PFSK-1 (cell line): ENCODE data around the gene DPEP1.

Source experiments
- FOXP2 ChIP-seq: optimal IDR thresholded peaks from 2 replicates; pipeline ENCODE3; 2011; ENCODE audit warnings: borderline replicate concordance, control low read depth, inconsistent platforms; ENCODE audit not compliant: insufficient read depth; ENCODE audit errors: extremely low read length, extremely low read depth
- POLR2AphosphoS5 ChIP-seq: IDR thresholded peaks from 2 replicates; pipeline ENCODE4 v1.6.1; 2012; ENCODE audit warnings: low read depth, mild to moderate bottlenecking, control low read depth, low read length, moderate library complexity
- SIN3A ChIP-seq: IDR thresholded peaks from 2 replicates; pipeline ENCODE4 v1.6.1; 2012; ENCODE audit warnings: mild to moderate bottlenecking, low read length, moderate library complexity, borderline replicate concordance; ENCODE audit not compliant: insufficient read depth
- TAF1 ChIP-seq: IDR thresholded peaks from 2 replicates; pipeline ENCODE4 v1.6.1; 2012; ENCODE audit warnings: low read length, control low read depth, borderline replicate concordance; ENCODE audit not compliant: insufficient read depth
- TF ChIP-seq, protein P1 (sequence below), 2 experiments: IDR thresholded peaks; 2 replicates each; pipeline versions ENCODE4 v1.6.1 to v1.8.0; 2011 to 2012; ENCODE audit warnings: low read depth in 2 of 2, low read length in 2 of 2, control low read depth in 1 of 2, inconsistent platforms in 1 of 2, mild to moderate bottlenecking in 1 of 2, moderate library complexity in 1 of 2; ENCODE audit not compliant: insufficient read depth in 1 of 2

Gene DPEP1

DNA sequence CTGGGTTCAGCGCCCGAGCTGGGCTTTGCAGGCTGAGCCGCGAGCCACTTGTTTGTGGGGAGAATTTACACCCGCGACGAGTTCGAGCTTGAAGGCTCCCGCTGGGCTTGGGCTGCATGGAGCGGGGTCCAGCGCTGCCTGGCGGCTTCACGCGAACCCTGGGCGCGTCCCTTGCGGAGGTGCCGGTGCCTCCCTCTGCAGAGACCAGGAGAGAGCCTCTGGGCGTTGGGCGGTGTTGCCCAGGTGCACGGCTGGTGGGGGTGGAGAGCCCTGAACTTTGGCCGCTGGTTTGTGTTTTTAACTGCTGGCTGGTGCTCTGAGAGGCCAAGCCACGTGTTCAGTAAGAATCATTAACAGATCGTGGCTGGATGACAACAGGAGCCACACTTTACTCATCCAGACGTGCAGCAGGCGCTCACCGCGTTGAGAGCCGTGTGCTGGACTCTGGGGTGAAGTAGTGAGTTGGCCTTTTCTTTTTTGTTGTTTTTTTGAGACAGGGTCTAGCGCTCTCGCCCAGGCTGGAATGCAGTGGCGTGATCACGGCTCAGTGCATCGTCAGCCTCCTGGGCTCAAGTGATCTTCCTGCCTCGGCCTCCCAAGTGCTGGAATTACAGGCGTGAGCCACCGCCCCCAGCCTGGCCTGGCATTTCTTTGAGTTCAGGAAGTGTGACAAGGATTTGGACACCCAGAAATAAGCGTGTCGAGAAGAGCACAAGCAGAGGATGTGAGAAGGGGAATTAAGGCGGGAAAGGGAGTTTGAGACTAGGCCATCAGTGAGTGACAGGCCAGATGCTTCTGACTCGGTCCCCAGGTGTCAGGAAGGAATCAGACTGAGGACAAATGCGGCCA is 73.9 kb downstream of the DPEP1 start:
- TF ChIP-seq, protein P1, sequence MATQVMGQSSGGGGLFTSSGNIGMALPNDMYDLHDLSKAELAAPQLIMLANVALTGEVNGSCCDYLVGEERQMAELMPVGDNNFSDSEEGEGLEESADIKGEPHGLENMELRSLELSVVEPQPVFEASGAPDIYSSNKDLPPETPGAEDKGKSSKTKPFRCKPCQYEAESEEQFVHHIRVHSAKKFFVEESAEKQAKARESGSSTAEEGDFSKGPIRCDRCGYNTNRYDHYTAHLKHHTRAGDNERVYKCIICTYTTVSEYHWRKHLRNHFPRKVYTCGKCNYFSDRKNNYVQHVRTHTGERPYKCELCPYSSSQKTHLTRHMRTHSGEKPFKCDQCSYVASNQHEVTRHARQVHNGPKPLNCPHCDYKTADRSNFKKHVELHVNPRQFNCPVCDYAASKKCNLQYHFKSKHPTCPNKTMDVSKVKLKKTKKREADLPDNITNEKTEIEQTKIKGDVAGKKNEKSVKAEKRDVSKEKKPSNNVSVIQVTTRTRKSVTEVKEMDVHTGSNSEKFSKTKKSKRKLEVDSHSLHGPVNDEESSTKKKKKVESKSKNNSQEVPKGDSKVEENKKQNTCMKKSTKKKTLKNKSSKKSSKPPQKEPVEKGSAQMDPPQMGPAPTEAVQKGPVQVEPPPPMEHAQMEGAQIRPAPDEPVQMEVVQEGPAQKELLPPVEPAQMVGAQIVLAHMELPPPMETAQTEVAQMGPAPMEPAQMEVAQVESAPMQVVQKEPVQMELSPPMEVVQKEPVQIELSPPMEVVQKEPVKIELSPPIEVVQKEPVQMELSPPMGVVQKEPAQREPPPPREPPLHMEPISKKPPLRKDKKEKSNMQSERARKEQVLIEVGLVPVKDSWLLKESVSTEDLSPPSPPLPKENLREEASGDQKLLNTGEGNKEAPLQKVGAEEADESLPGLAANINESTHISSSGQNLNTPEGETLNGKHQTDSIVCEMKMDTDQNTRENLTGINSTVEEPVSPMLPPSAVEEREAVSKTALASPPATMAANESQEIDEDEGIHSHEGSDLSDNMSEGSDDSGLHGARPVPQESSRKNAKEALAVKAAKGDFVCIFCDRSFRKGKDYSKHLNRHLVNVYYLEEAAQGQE (IDR thresholded peaks at IDR 0.05; ENCODE audit: insufficient read depth in 1 of 2, low read depth in 2 of 2, low read length in 2 of 2), result no peak
- TF ChIP-seq SIN3A, result no peak
- no peak for TF ChIP-seq FOXP2
- no peak for TF ChIP-seq POLR2AphosphoS5
- no peak for TF ChIP-seq TAF1
